Measurements from ENCODE around the gene BRI3.

DNA sequence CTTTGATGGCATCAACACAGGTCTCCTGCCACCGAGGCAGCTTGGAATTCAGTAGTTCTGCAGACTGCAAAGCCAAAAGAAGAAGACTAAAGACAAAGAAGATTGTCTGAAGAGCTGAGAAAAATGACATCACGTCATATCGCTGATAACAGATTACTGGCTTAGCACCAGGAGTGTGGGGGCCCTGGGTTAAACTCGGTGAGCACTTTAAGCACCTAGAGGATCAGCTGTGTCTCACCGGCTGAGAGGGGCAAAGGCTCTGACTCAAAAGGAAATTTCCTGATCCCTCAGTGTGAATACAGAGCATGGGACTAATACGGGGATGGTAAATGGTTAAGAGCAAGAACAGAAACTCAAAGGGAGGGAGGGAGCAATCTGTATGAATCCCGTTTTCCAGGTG, 30.7 kb downstream of the BRI3 start:
- TF ChIP-seq, protein P1, sequence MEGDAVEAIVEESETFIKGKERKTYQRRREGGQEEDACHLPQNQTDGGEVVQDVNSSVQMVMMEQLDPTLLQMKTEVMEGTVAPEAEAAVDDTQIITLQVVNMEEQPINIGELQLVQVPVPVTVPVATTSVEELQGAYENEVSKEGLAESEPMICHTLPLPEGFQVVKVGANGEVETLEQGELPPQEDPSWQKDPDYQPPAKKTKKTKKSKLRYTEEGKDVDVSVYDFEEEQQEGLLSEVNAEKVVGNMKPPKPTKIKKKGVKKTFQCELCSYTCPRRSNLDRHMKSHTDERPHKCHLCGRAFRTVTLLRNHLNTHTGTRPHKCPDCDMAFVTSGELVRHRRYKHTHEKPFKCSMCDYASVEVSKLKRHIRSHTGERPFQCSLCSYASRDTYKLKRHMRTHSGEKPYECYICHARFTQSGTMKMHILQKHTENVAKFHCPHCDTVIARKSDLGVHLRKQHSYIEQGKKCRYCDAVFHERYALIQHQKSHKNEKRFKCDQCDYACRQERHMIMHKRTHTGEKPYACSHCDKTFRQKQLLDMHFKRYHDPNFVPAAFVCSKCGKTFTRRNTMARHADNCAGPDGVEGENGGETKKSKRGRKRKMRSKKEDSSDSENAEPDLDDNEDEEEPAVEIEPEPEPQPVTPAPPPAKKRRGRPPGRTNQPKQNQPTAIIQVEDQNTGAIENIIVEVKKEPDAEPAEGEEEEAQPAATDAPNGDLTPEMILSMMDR (IDR thresholded peaks at IDR 0.05; ENCODE audit: insufficient read depth, low read length): no peak
- TF ChIP-seq, protein P2, sequence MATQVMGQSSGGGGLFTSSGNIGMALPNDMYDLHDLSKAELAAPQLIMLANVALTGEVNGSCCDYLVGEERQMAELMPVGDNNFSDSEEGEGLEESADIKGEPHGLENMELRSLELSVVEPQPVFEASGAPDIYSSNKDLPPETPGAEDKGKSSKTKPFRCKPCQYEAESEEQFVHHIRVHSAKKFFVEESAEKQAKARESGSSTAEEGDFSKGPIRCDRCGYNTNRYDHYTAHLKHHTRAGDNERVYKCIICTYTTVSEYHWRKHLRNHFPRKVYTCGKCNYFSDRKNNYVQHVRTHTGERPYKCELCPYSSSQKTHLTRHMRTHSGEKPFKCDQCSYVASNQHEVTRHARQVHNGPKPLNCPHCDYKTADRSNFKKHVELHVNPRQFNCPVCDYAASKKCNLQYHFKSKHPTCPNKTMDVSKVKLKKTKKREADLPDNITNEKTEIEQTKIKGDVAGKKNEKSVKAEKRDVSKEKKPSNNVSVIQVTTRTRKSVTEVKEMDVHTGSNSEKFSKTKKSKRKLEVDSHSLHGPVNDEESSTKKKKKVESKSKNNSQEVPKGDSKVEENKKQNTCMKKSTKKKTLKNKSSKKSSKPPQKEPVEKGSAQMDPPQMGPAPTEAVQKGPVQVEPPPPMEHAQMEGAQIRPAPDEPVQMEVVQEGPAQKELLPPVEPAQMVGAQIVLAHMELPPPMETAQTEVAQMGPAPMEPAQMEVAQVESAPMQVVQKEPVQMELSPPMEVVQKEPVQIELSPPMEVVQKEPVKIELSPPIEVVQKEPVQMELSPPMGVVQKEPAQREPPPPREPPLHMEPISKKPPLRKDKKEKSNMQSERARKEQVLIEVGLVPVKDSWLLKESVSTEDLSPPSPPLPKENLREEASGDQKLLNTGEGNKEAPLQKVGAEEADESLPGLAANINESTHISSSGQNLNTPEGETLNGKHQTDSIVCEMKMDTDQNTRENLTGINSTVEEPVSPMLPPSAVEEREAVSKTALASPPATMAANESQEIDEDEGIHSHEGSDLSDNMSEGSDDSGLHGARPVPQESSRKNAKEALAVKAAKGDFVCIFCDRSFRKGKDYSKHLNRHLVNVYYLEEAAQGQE (IDR thresholded peaks at IDR 0.05; ENCODE audit: insufficient replicate concordance, low read depth): no peak

Measured in HL-60 (cell line).